NCI-H1436 (cell line): Measurements from ENCODE around the gene GMPR.
A peak's percentile ranks its signal among the peaks of the same experiment; 100 is the strongest.

Source experiments
- DNase-seq: peaks from one replicate; lab custom pipeline; 2025; lab: John Stamatoyannopoulos, UW

GMPR gene

DNA sequence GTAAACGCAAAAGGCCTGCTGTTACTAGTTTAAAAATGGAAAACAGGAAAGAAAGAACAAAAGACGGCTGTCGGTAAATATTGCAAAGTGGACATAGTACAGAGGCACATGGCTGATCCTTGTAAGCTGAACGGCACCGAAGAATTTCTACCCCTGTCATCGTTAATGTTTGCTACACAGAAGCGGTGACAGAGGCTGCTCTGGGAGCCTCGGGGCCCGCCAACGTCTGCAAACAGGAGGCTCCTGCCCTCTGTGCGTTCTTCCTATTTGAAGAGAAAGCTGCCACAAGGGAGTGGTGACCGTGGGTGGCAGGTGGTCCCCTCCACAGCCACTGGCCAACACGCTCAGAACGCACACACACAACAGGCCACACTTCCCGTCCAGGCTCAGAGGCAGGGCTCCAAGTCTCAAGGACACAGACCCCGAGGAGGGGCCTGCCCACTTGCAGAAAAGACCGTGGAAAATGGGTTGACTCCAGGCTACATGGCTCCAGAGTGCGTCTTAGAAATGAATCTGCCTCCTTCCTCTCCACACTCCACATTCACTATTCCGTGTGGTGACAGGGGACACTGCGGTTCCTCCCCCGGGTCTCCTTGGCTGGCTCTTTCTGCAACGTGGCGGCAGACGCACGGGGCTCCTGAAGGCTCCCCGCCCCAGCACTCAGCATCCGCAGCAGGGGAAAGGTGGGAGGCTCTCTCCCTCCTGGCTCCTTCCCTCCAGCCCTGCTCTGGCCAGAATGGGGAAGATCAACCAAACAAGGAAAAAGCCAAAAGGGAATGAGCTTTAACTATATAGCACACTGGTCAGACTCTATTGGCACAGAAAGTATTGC is 64.5 kb downstream of the GMPR start:
- DNase-seq, result no peak

GRCh38 chr6:16305246-16305725 is 66.9 kb downstream of the GMPR start:
- DNase-seq, result no peak

DNA sequence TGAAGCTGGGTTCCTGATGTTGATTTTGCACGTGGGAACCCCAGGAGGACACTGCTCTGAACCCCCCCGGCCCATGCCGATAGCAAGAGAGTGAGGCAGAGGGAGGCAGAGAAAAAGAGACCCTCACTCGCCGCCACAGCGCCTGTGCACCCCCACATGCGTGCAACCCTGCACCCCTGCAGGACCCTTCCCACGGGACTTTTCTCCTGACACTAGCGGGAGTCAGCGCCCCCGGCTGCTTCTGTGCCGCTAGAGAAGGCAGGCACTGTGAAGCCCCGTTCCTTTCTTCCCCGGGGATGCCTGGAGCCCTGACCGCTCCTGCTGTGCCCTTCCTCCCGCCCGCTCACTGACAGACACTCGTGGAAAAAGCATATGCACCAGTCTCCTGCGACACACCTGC is 67.4 kb downstream of the GMPR start:
- no peak for DNase-seq

GRCh38 chr6:16306334-16306733 is 67.9 kb downstream of the GMPR start:
- no peak for DNase-seq

DNA sequence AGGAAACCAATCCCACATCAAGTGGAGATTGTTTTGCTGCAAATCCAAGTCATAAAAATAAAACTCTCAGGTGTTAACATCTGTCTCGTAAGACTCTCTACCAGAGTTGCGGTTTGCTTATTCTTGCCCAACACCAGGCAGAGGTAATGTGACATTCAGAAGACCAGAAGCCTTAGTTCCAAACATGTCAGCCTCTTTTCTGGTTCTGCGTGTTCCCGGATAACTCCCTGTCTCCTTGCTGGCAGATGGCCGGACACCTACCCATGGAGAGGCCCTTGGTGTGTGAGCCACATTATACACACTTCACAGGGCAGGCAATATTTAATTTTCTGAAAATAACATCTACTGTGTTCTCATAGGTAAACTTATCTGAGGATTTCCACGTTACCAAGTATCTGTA is 73.4 kb downstream of the GMPR start:
- DNase-seq, result no peak

- DNase-seq, result no peak
These were observed 75.3 kb downstream of the GMPR start for GRCh38 chr6:16313732-16314131.

- no peak for DNase-seq
These were observed 75.9 kb downstream of the GMPR start for GRCh38 chr6:16314296-16314695.

DNA sequence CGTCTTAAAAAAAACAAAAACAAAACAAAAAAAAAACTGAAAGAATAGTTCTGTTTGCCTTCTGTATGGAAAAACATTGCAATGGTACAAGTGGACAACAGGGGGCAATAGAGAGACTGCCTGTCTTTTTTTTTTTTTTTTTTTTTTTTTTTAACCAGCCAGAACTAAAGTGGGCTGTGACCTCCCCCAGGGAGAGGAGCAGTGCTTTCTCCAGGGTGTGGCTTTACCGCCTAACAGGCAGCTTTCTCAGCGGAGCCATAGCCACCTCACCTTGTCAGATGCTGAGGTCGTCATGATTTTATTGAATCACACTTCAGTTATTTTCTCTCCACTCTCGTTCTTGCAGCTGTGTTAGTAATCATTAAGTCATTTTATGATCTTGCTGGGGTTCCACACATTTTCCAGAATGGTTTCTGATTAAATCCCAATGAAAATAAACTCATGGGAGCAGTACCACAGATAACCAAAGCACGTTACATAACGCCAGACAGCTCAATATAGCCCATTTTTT is 78.4 kb downstream of the GMPR start:
- peak; percentile 77 for DNase-seq

GRCh38 chr6:16318538-16318937 is 80.2 kb downstream of the GMPR start:
- DNase-seq, result no peak

- no peak for DNase-seq
These were observed 80.8 kb downstream of the GMPR start for GRCh38 chr6:16318953-16319720.

DNA sequence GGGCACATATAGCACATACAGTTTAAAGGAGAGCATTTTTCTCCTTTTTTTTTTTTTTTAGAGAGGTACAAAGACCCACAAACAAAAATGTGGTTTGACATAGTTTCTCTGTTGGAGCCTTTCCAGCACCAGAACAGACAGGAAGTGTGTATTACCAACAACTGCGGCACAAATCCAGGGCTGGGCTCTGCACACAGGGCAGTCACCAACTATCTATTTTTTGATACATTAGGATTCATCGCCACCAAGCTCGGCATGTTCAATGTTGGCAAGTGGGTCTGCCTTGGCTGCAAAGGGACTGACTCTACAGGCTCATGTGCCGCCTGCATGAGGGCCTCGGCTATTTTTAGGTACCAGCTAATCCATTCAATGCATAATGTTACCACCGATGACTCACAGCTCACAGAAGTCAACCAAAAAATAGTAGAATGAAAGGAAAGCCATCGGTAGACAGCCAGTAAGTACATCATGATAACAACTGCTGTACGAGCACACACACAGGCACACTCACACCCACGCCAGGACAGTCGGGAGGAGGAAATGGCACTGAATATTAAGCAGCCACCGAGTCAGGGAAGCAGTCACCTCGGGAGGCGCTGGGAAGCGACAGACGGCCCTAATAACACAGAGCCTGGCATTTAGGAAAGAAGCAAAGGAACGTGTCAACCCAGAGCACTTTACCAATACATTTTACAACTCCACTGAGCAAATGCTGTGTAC is 81.6 kb downstream of the GMPR start:
- DNase-seq, result peak; percentile 35

DNA sequence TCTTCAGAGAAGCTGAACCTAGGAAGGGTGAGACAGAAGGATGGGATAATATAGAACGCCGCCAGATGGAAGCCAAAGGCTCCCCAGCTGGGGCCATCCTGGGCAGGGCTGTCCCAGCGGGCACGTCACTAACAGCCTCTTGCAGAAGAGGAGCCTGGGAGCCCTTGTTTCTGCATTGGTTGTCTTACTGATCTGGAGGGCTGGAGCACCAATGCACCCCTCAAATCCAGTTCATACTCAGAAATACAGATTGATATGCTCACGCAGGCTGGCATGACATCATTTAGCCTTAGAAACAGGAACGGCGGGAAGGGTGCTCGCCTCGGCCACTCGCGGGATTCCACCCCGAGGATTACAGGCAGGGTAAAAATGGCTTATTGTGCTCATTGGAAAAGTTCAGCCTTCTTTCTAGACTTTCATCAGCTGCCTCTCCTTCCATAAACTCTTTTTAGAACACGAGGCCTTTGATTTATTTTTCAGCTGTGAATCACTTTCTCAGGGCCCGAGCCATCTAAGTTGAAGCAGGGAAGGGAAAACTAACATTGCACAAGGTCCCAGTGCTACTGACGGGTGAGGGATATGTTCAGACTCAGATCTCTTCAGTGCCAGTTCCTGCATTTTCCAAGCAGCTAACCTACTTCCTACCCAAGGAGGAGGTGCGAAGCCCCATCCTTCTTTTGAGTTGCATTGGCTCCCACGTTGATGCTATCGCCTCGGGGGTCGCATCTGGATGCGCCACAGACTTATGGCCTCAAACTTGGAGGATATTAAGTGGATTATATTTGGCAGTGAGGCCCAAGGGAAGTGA is 82.3 kb downstream of the GMPR start:
- DNase-seq, result no peak

DNA sequence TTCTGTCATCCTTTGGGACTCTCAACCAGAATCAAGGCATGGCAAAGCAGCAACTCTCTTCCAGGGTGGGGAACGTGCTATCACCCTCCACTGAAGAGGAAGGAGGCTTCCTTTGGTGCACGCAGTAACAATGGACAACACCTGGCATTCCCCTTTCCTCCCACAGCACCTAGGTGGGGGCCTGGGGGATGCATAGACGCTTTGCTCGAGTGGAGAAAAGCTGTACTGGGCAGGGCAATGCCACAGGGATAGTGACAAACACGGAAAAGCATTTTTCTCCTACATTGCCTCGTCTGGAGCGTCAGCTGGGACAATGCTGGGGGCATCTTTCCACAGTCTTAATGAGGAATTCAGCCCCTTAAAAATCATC is 82.9 kb downstream of the GMPR start:
- DNase-seq, result no peak

DNA sequence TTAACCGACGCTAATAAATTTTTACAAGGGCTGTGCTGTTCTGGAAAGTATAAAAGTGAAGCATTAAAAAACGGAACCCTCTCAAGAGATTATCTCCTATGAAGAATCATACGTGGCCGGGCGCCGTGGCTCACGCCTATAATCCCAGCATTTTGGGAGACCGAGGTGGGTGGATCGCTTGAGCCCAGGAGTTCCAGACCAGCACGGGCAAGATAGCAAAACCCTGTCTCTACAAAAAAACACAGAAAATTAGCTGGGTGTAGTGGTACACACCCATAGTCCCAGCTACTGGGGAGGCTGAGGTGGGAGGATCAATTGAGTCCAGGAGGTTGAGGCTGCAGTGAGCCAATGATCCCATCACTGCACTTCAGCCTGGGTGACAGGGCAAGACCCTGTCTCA is 83.4 kb downstream of the GMPR start:
- no peak for DNase-seq

GRCh38 chr6:16322666-16323312 is 84.4 kb downstream of the GMPR start:
- DNase-seq, result peak; percentile 87

DNA sequence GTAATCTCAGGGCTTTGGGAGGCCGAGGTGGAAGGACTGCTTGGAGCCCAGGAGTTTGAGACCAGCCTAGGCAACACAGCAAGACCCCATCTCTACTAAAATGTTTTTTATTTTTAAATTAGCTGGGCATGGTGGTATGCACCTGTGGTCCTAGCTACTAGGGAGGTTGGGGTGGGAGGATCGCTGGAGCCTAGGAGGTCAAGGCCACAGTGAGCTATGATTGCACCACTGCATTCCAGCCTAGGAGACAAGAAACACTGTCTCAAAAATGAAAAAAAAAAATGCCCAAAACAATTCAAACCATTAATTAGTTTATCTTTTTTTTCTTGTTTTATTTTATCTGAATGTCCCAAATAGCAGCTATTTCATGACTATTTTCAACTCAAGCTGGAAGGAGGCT is 85.8 kb downstream of the GMPR start:
- DNase-seq, result no peak

GRCh38 chr6:16324606-16325225 is 86.3 kb downstream of the GMPR start:
- no peak for DNase-seq

DNA sequence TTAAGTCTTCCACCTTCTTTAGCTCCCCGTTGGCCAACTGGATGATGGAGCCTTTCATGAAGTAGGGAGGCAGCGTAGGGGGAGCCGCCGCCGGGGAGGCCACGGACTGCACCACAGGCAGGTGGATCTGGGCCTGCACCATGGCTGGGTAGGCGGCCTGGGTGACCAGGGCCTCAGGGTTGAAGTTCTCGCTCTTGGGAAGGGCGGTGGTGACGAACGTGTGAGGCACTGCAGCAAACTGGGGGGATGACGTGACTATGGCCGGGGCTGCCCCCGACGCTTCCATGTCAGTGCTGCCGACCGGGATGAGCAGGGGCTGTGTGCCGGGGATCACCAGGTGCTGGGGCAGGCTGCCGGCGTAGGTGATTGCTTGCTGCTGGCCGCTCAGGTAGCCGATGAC is 88.1 kb downstream of the GMPR start:
- no peak for DNase-seq

GRCh38 chr6:16326971-16327776 is 88.8 kb downstream of the GMPR start:
- no peak for DNase-seq
